Hair follicular keratinocyte (primary cell): Measurements from ENCODE around the gene UROD. TPM values are rescaled to one million over a fixed set of nuclear protein-coding genes. Genes with fewer than 3 reads are reported as not detected.

Experiments
- total RNA-seq: library from RNA; depleted of rRNA; stranded (reverse); fragments of >200 nt; gene quantifications from 2 replicates; pipeline ENCODE4 v1.2.3, GENCODE V29; 2015

The UROD gene
- 107 and 124 TPM in 2 replicates for total RNA-seq

GRCh38 chr1:45011837-45012638, at the start of gene UROD:
TSS of gene UROD (plus strand) at chr1:45012254. CDS start at chr1:45012266, 12 bp downstream.

GRCh38 chr1:45010855-45011811, 921 bp upstream of the UROD start, which contains the start of gene HECTD3:
TSS of gene HECTD3 (minus strand) at chr1:45011324. CDS start at chr1:45011257, 67 bp downstream.

Other genes with a start within 250 kb of the UROD start
- gene RPS8, start 236.7 kb upstream of the UROD start, total RNA-seq: 2,787 and 3,108 TPM in 2 replicates
- gene BEST4, start 224.1 kb upstream of the UROD start, total RNA-seq: 0.16 TPM in 1 of 2 replicates, not detected in the other
- 34.4 and 75.1 TPM in 2 replicates for gene PLK3, start 211.9 kb upstream of the UROD start, total RNA-seq
- 2.7 TPM in 1 of 2 replicates, not detected in the other for gene DYNLT4, start 204.9 kb upstream of the UROD start, total RNA-seq
- gene BTBD19, start 203.7 kb upstream of the UROD start, total RNA-seq: 1.2 and 6.2 TPM in 2 replicates
- not detected in 2 replicates for gene PTCH2, start 169.0 kb upstream of the UROD start, total RNA-seq
- gene EIF2B3, start 25.7 kb upstream of the UROD start, total RNA-seq: 26.6 and 42.1 TPM in 2 replicates
- 18.4 and 22.0 TPM in 2 replicates for gene HECTD3, start 930 bp upstream of the UROD start, total RNA-seq
- not detected in 2 replicates for gene ZSWIM5, start 194.4 kb downstream of the UROD start, total RNA-seq